ENCODE data around the gene CNGA3.
"Not testable (repeated sequence)": the region's sequence is repeated elsewhere in the genome, so short reads cannot be mapped to it uniquely, and the experiment has no call there.

Gene CNGA3

GRCh38 chr2:98346311-98347236 lies at the start of gene CNGA3:
CNGA3 (plus strand) TSS chr2:98346456; CDS start chr2:98369976, 23,520 bp downstream.
- DNase-seq = no peak

DNA sequence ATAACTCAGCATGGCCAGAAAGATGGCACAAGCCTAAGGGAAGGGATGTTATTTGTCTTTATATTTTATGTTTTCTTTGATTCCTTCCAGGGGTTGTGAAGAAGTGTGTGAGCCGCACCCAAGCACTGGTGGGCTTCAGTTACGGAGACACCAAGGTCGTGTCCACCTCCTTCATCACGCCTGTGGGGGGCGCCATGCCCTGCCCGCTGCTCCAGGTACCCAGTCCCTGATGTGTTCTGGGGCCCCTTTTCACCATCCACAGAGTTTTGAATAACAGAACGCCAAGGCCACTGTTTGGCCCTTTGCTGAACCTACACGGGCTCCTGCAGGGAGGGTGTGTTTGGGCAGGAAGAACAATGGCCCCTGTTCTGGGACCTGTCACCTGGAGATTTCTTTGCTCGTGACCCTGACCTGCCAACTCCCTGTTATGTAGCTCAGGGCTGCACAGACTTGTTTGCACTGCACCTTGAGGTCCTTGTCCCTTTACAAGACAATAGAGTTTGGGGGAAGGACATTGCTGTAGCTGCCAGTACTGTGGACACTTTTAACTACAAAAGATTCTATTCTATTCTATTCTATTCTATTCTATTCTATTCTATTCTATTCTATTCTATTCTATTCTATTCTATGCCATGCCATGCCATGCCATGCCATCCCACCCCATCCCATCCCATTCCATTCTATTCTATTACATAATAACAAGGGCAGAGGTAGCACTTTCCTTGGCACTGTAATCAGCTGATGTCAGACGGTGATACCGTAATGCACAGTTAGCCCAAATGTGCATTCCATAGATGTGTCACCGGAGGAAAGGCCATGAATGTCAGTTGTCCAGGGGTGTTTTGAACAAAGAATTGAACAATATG lies 48.2 kb upstream of the CNGA3 start:
- no peak for DNase-seq

GRCh38 chr2:98298683-98299164 lies 47.5 kb upstream of the CNGA3 start:
- no peak for DNase-seq

- no peak for DNase-seq
Observed at GRCh38 chr2:98299211-98299905, 46.9 kb upstream of the CNGA3 start.

- DNase-seq = no peak
Observed at GRCh38 chr2:98300141-98300874, 45.9 kb upstream of the CNGA3 start.

- DNase-seq = no peak
Observed at GRCh38 chr2:98301469-98301868, 44.8 kb upstream of the CNGA3 start.

DNA sequence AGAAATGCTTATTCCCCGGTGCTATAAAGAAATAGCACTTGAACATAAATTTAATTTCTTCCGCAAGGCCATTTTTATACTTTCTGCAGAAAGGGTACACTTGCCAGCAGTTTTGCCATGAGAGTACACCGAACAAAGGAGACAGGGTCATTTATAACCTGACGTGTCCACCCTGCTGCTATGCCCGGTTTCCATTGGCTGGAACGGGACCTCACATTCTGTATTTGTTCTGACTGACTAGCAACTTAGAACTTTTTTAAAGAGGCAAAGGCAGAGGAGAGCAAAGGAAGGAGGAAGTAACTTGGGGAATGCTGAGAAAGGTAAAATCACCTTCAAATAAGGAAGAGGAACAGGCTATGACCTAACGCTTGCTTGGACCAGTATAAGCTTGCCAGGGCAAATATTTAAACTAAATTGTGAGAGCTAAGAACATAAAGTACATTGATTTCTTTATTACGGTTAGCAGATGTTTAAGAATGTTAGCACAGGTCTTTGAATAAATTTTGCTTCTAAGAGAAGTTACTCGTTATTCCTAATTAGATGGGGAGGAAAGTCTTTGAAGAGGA lies 39.0 kb upstream of the CNGA3 start:
- not testable (repeated sequence) for DNase-seq

DNA sequence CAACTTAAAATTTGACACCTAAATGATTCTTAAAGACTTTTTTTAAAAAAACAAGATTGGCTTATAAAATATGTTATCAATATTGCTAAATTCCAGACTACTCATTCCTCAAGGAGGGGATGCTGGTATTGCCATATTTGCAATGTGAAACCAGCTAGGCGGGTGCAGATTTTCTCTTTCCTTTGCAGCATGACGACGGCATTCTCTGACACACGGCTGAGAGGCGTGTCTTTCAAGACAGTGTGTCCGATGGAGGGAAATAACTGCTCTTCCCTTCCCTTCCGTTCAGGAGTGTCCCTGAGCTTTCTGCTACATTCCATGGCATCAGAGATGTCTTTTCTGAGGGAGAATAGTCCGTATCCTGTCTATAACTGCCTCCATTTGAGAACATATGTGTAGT lies 38.2 kb upstream of the CNGA3 start:
- DNase-seq = no peak

- DNase-seq = no peak
Observed at GRCh38 chr2:98308532-98308931, 37.7 kb upstream of the CNGA3 start.

GRCh38 chr2:98309580-98309979 lies 36.7 kb upstream of the CNGA3 start:
- no peak for DNase-seq

GRCh38 chr2:98310010-98310409 lies 36.2 kb upstream of the CNGA3 start:
- DNase-seq = no peak

DNA sequence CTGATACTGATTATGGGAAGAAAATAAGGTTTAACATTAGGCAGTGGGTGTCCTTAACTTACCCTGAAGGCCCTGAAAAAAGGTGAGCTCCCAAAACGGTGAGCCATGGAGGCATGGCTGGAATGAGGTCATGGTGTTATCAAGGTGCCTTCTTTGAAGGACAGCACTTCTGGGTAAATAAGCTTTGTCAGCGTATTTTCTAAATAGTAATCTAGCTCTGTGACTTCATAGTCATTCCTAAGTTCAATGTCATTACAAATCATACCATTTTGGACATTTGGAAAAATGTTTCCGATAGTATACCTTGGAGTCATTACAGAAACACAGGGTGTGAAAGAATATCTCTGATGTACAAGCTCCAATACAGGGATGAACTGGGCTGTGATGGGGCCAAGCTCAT lies 35.2 kb upstream of the CNGA3 start:
- no peak for DNase-seq

GRCh38 chr2:98311771-98312545 lies 34.3 kb upstream of the CNGA3 start:
- DNase-seq = no peak

DNA sequence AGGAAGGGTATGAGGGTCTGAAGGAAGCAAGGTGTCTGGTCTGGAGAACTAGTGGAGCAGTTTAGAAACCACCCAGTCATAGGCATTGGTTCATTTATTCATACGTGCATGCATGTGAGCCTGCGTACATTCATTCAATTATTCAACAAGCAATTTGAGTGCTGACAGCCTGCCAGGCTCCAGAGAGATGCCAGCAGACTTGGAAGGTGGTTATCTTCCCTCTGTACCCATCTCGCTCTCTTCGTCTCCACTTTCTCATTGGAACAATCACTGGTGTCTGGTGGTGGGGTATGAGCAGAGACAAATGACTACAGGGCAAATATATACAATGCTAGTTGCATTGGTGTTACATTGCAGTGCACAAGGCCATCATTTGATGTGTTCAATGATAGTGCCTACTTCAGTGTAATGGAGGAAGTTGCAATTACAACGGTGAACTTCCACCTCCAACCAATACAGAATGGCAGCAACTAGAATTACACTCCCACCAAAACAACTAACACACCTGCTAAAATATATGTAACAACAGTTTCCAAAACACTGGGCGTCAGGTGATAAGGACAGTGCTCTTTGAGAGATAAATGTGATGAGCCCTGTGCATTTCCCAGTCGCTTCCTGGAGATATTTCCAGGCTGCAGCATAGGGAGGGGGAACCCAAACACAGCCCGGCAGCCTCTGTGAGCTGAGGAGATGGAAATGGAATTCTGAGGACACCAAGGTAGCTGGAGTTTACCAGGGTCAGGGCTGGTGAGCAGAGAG lies 32.6 kb upstream of the CNGA3 start:
- no peak for DNase-seq

DNA sequence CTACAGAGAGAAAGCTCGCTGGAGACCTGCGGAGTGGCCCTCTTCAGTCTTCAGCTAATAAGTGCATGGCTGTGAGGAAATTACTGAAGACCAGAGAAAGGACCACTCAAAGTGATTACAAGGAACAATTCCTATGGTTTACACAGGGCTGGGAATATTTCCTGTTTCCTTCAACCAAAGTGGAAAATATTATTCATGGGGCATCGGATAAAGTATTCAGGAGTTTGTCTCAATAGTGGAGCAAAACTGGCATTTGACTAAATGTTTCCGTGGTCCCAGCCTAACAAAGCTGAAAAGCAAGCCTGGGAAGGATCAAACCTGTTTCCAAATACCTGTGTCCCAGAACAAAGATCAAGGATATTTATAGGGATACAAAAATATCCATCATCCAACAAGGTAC lies 32.0 kb upstream of the CNGA3 start:
- no peak for DNase-seq

- no peak for DNase-seq
Observed at GRCh38 chr2:98315957-98316356, 30.3 kb upstream of the CNGA3 start.

- no peak for DNase-seq
Observed at GRCh38 chr2:98317214-98317613, 29.0 kb upstream of the CNGA3 start.

- DNase-seq = not testable (repeated sequence)
Observed at GRCh38 chr2:98320171-98320570, 26.1 kb upstream of the CNGA3 start.

GRCh38 chr2:98324181-98324580 lies 22.1 kb upstream of the CNGA3 start:
- no peak for DNase-seq

GRCh38 chr2:98327776-98328175 lies 18.5 kb upstream of the CNGA3 start:
- DNase-seq = no peak
